Naive thymus-derived CD8-positive, alpha-beta T cell (primary cell): ENCODE data around the gene SPATA3. TPM values are rescaled to one million over a fixed set of nuclear protein-coding genes. Genes with fewer than 3 reads are reported as not detected.
"Not testable (repeated sequence)": the region's sequence is repeated elsewhere in the genome, so short reads cannot be mapped to it uniquely, and the experiment has no call there.

ENCODE experiments used
- ATAC-seq, 2 donors: fragments of 150-1000 bp; cut with Tn5 transposase in 1 of 2; sonication (Bioruptor Pico), chemical (Tn5 transposase) in 1 of 2; 1 replicate in 1 of 2; 2 replicates in 1 of 2; pipeline ENCODE4 v1.10.0; 2021; ENCODE audit warnings: mild to moderate bottlenecking in 2 of 2, moderate library complexity in 2 of 2
- POLR2A ChIA-PET: fragments of 350-600 bp; sonication (Branson Sonifier 250); formaldehyde crosslinking; loops from one replicate; lab custom pipeline; 2021; ENCODE audit warnings: antibody characterized with exemption; lab: Charles Lee
- DNase-seq, 10 donors: peaks; one replicate each; pipeline versions ENCODE4 v3.0.0 to v3.0.0-alpha.2; 2020 to 2022
- H3K27ac Mint-ChIP-seq, 10 donors: one replicate each; pipeline ENCODE4 v1.8.0; 2020 to 2022; ENCODE audit warnings: mild to moderate bottlenecking in 10 of 10, mixed read lengths in 10 of 10, moderate library complexity in 4 of 10, inconsistent platforms in 1 of 10
- H3K27me3 Mint-ChIP-seq, 5 donors: one replicate each; pipeline ENCODE4 v1.8.0; 2021 to 2022; ENCODE audit warnings: mixed read lengths in 5 of 5
- H3K36me3 Mint-ChIP-seq, 3 donors: one replicate each; pipeline ENCODE4 v1.8.0; 2020 to 2022; ENCODE audit warnings: mixed read lengths in 3 of 3, mild to moderate bottlenecking in 2 of 3, inconsistent platforms in 1 of 3
- H3K4me1 Mint-ChIP-seq, 4 donors: one replicate each; pipeline ENCODE4 v1.8.0; 2021 to 2022; ENCODE audit warnings: mixed read lengths in 4 of 4
- H3K4me3 Mint-ChIP-seq, 10 donors: one replicate each; pipeline ENCODE4 v1.8.0; 2020 to 2022; ENCODE audit warnings: mild to moderate bottlenecking in 10 of 10, mixed read lengths in 10 of 10, moderate library complexity in 6 of 10, inconsistent platforms in 1 of 10
- H3K9me3 Mint-ChIP-seq, 9 donors: one replicate each; pipeline ENCODE4 v1.8.0; 2020 to 2022; ENCODE audit warnings: mixed read lengths in 9 of 9, mild to moderate bottlenecking in 3 of 9, inconsistent platforms in 1 of 9, moderate library complexity in 1 of 9
- polyA plus RNA-seq, 3 donors: library from polyadenylated mRNA; unstranded; fragments of 300-500 nt; fragmentation: Illumina TruSeq; gene quantifications; one replicate each; pipeline ENCODE4 v1.2.3, GENCODE V29; 2021
- total RNA-seq, 8 experiments: library from RNA in 2 of 8; stranded (reverse) in 2 of 8; gene quantifications; one replicate each; pipeline ENCODE4 v1.2.3 and lab custom pipeline; 2021 to 2026

Gene SPATA3
- total and polyA plus RNA-seq, 5 experiments from 2014 or later = not detected

DNA sequence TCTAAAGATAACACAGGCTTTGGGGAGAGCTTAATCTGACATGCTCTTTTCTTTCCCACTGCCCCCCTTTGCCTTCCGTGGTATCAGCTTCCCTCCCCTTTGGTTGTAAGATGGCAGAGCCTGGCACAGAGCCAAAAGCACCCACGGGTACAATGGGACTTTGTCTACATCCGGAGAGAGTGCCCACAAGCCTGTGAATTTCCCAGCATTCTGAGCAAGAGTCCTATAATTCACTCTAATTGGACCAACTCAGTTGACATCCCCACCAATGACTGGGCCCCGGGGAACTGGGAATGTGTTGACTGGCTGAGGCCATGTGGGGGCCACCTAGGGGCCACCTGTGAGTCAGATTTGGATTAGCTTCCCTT, 21.3 kb downstream of the SPATA3 start:
- DNase-seq = no peak
- POLR2A ChIA-PET = interaction anchor here (0.9 kb wide), 1 partner anchor 235 kb away, joined by 5 read pairs; no protein-coding TSS in a partner anchor
- H3K27me3 Mint-ChIP-seq = peaks cover 5 to 21% (median 11%) of the 10 kb centered on the region in 5 donors
- no peak for ATAC-seq
- H3K27ac Mint-ChIP-seq = no peak overlapping the region
- peaks cover 0 to 4% (median under 1%) of the 10 kb centered on the region in 4 donors for H3K4me1 Mint-ChIP-seq
- H3K4me3 Mint-ChIP-seq = no peak overlapping the region
- peaks cover 0 to 6% (median 0%) of the 10 kb centered on the region in 3 donors for H3K36me3 Mint-ChIP-seq
- H3K9me3 Mint-ChIP-seq = no peaks in the 10 kb centered on the region

- Mint-ChIP-seq H3K4me3 (no peak overlapping the region), H3K36me3 (peaks cover 0 to 6% (median 0%) of the 10 kb centered on the region in 3 donors), H3K27ac (no peak overlapping the region), H3K27me3 (peaks cover 3 to 22% (median 8%) of the 10 kb centered on the region in 5 donors), H3K4me1 (peaks cover 0 to 4% (median under 1%) of the 10 kb centered on the region in 4 donors), H3K9me3 (no peaks in the 10 kb centered on the region)
- DNase-seq (no peak), ATAC-seq (no peak)
- POLR2A ChIA-PET = no interaction called here
Observed at GRCh38 chr2:231018184-231018583, 22.3 kb downstream of the SPATA3 start.

DNA sequence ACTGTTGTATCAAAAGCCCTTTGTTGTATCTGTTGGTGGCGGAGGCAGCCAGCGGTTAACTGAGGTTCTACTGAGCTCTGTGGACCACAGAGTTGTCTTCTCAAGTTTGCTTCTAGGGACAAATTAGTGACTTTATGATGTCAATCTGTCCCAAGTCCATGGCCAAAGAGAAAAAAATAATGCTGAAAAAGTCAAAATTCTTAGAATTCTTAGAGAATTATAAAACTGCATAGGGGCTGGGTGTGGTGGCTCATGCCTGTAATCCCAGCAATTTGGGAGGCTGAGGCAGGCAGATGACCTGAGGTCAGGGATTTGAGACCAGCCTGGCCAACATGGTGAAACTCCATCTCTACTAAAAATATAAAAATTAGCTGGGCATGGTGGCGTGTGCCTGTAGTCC, 29.1 kb downstream of the SPATA3 start:
- H3K27me3 Mint-ChIP-seq = peaks cover 4 to 11% (median 10%) of the 10 kb centered on the region in 5 donors
- H3K9me3 Mint-ChIP-seq, H3K27ac Mint-ChIP-seq, H3K4me3 Mint-ChIP-seq, H3K36me3 Mint-ChIP-seq, H3K4me1 Mint-ChIP-seq, POLR2A ChIA-PET, ATAC-seq, DNase-seq: not testable (repeated sequence)

DNA sequence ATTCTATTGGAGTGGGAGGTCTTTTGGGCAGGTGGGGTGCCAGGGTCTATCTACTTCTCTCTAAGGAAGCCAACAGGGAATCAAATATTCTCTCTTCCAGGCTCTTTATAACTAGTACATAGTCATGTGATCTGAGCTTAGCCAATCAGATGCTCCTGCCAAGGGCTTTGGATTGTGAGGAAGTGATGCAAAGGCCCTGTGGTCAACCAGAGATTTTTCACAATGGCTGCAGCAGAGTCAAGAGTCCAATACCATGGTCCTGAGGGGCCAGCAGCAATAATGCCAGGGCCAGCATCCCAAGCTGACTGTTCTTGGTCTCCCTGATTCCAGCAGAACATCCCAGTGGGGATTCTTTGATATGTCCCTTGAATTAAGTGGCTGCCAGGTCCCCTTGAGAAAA, 33.0 kb downstream of the SPATA3 start:
- DNase-seq = no peak
- Mint-ChIP-seq H3K4me3 (no peak overlapping the region), H3K4me1 (no peaks in the 10 kb centered on the region), H3K27ac (no peak overlapping the region), H3K27me3 (peaks cover 1 to 21% (median 16%) of the 10 kb centered on the region in 5 donors), H3K36me3 (peaks cover 0 to 2% (median 0%) of the 10 kb centered on the region in 3 donors), H3K9me3 (no peaks in the 10 kb centered on the region)
- ATAC-seq = no peak
- POLR2A ChIA-PET = no interaction called here

DNA sequence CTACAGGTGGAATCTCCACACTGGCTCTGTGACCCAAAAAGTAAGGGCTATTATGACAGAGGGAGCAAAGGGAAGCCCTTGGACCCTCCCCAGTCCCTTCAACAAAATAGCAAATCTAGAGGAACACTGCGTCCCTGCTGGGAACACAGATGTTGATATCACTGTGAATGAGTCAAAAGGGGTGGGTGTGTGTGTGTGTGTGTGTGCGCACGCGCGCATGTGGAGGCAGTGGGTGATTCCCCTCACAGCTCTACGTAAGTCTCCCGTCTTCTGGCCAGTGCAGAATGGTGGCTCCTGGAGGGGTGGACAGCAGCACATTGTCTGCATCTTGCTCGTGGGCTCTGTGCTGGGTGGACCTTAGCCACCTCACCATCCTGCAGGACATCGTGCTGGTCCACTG, 33.6 kb downstream of the SPATA3 start:
- Mint-ChIP-seq H3K9me3 (no peaks in the 10 kb centered on the region), H3K27ac (no peak overlapping the region), H3K4me3 (no peak overlapping the region), H3K4me1 (peaks cover 0 to 3% (median 0%) of the 10 kb centered on the region in 4 donors), H3K36me3 (peaks cover 0 to 2% (median 0%) of the 10 kb centered on the region in 3 donors), H3K27me3 (peaks cover 1 to 24% (median 21%) of the 10 kb centered on the region in 5 donors)
- POLR2A ChIA-PET = no interaction called here
- ATAC-seq = no peak
- no peak for DNase-seq

GRCh38 chr2:231030725-231031124, 34.8 kb downstream of the SPATA3 start:
- ATAC-seq = no peak
- peaks cover 5 to 34% (median 26%) of the 10 kb centered on the region in 5 donors for H3K27me3 Mint-ChIP-seq
- no peak overlapping the region for H3K27ac Mint-ChIP-seq
- peaks cover 0 to 2% (median 0%) of the 10 kb centered on the region in 3 donors for H3K36me3 Mint-ChIP-seq
- POLR2A ChIA-PET = interaction anchor here (1.2 kb wide), 1 partner anchor 8 kb away, joined by 4 read pairs; no protein-coding TSS in a partner anchor
- H3K9me3 Mint-ChIP-seq = no peaks in the 10 kb centered on the region
- peaks cover 0 to 4% (median 0%) of the 10 kb centered on the region in 4 donors for H3K4me1 Mint-ChIP-seq
- no peak overlapping the region for H3K4me3 Mint-ChIP-seq
- DNase-seq = no peak

DNA sequence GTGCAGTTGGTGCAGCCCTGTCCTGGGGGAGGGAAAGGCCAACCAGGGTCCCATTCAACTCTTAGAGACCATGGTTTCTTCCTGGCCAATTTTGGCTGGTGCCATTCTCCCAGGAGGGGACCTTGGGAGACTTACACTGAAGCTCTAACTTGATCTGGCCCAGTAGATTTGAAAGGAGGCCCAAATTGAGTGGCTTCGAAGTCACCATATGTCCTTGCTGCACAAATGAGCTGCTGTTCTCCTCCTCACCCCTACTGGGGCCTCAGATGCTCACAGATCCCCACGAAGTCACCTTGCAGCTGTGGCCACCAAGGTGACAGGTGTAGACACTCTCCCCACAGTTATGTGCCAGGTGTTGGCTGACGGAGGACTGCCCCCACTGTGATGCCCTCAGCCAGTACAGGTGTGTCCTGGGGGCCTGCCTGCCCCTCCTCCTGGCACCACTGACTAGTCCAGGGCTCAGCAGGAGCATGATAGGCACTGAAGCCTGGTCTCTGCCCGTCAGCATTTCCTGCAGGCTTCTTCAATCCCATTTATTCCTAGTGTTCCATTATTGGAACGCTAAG, 36.7 kb downstream of the SPATA3 start:
- peaks cover 11 to 48% (median 38%) of the 10 kb centered on the region in 5 donors for H3K27me3 Mint-ChIP-seq
- no peaks in the 10 kb centered on the region for H3K9me3 Mint-ChIP-seq
- H3K27ac Mint-ChIP-seq = no peak overlapping the region
- ATAC-seq = no peak
- no peak overlapping the region for H3K4me3 Mint-ChIP-seq
- POLR2A ChIA-PET = no interaction called here
- H3K36me3 Mint-ChIP-seq = peaks cover 0 to 2% (median 0%) of the 10 kb centered on the region in 3 donors
- H3K4me1 Mint-ChIP-seq = peaks cover 0 to 6% (median under 1%) of the 10 kb centered on the region in 4 donors
- no peak for DNase-seq

GRCh38 chr2:231033147-231034132, 37.5 kb downstream of the SPATA3 start:
- no peak overlapping the region for H3K4me3 Mint-ChIP-seq
- no peak overlapping the region for H3K27ac Mint-ChIP-seq
- POLR2A ChIA-PET = no interaction called here
- H3K36me3 Mint-ChIP-seq = peaks cover 0 to 2% (median 0%) of the 10 kb centered on the region in 3 donors
- peaks cover 11 to 55% (median 39%) of the 10 kb centered on the region in 5 donors for H3K27me3 Mint-ChIP-seq
- no peaks in the 10 kb centered on the region for H3K9me3 Mint-ChIP-seq
- ATAC-seq = no peak
- DNase-seq = no peak
- peaks cover under 1 to 9% (median 4%) of the 10 kb centered on the region in 4 donors for H3K4me1 Mint-ChIP-seq

DNA sequence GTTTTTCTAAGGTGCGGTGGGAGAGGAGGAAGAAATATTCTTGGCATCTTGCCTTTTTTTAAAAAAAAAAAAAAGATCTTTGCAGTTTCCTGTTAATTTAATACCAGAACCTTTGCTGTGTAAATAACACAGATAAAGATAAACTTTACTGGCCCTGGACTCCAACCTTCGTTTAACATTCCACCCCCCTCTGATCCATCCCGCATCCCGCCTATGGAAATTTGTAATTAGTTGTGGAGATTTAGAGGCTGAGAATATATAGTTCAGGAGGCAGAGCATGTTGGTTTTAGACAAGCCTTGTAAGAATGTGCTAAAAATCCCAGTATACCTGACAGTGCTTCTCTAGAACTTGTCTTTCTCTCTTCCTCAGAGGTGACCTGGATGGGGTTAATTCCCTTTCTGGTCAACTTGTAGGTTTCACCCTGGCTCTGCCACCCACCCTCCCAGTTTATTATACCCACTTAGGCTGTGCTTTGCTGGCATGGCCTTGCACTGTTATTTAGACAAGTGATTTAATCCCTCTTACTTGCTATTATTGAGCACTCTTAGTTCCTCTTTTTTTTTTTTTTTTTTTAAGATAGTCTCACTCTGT, 38.5 kb downstream of the SPATA3 start:
- ATAC-seq (no peak), DNase-seq (no peak)
- no peak overlapping the region for H3K4me3 Mint-ChIP-seq
- H3K4me1 Mint-ChIP-seq = peaks cover 2 to 11% (median 7%) of the 10 kb centered on the region in 4 donors
- H3K9me3 Mint-ChIP-seq = no peaks in the 10 kb centered on the region
- no peaks in the 10 kb centered on the region for H3K36me3 Mint-ChIP-seq
- POLR2A ChIA-PET = no interaction called here
- H3K27me3 Mint-ChIP-seq = peaks cover 15 to 65% (median 47%) of the 10 kb centered on the region in 5 donors
- no peak overlapping the region for H3K27ac Mint-ChIP-seq

DNA sequence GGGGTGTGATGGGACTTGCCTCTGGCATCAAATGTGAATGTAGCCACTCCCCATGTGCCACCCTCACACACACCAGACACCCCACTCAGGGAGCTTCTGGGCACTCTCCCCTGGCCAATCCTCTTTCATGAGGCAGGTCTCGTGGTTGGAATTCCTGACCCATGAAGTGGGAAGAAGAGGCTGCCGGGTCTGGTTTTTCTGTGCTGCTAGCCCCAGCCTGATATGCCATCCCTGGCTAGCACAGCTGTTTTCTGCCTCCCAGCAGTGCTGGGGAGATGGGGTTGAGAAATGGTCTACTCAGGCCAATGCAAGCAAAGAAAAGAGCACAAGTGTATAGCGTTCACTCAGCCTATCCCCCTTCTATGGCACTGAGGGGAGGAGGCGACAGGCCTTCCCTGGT, 40.2 kb downstream of the SPATA3 start:
- DNase-seq = no peak
- H3K4me3 Mint-ChIP-seq = peak overlapping the region in 2 of 10 donors; percentile 16 to 29
- peaks cover 2 to 11% (median 7%) of the 10 kb centered on the region in 4 donors for H3K4me1 Mint-ChIP-seq
- H3K36me3 Mint-ChIP-seq = no peaks in the 10 kb centered on the region
- no peak overlapping the region for H3K27ac Mint-ChIP-seq
- POLR2A ChIA-PET = no interaction called here
- no peak for ATAC-seq
- H3K9me3 Mint-ChIP-seq = no peaks in the 10 kb centered on the region
- peaks cover 23 to 82% (median 53%) of the 10 kb centered on the region in 5 donors for H3K27me3 Mint-ChIP-seq

DNA sequence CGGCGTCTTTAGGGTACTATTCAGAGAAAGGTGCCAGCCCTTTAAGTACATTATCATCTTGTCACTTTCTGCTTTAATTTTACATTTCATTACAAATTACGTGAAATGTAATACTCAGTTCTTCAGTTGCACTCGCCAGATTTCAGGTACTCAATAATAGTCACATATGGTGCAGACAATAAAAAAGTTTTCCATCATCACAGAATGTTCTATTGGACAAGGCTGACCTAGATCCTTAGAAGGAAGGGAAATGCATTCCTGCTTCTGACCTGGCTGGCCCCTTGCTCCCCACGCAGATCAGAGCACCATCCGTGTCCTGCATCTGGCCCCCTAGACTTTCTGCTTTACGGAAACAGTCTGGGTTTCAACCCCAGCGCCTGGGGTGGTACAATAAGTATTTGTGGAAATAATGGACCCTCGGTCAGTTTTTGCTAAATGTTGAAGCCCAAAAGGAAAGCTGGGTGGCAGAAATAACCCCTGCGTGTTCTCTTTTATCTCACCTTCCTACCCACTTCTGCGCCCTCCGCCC, 40.7 kb downstream of the SPATA3 start:
- POLR2A ChIA-PET = no interaction called here
- DNase-seq (no peak), ATAC-seq (no peak)
- H3K4me3 Mint-ChIP-seq = peak overlapping the region in 9 of 10 donors; percentile 3 to 50 (median 29)
- H3K27me3 Mint-ChIP-seq = peaks cover 27 to 87% (median 57%) of the 10 kb centered on the region in 5 donors
- no peaks in the 10 kb centered on the region for H3K9me3 Mint-ChIP-seq
- no peaks in the 10 kb centered on the region for H3K36me3 Mint-ChIP-seq
- H3K4me1 Mint-ChIP-seq = peaks cover 2 to 11% (median 7%) of the 10 kb centered on the region in 4 donors
- H3K27ac Mint-ChIP-seq = no peak overlapping the region

GRCh38 chr2:231037202-231037730, 41.3 kb downstream of the SPATA3 start, which contains the start of gene C2orf72:
Gene C2orf72, plus strand, starts transcription at chr2:231037523. Its CDS starts 43 bp downstream, at chr2:231037566.
- H3K9me3 Mint-ChIP-seq = no peaks in the 10 kb centered on the region
- H3K4me1 Mint-ChIP-seq = peaks cover 2 to 11% (median 7%) of the 10 kb centered on the region in 4 donors
- peaks cover 30 to 90% (median 63%) of the 10 kb centered on the region in 5 donors for H3K27me3 Mint-ChIP-seq
- ATAC-seq (peak; percentile 38 to 53), DNase-seq (no peak)
- peak within 1 kb of the TSS in 1 of 10 donors; percentile 53 for H3K27ac Mint-ChIP-seq
- no peaks in the 10 kb centered on the region for H3K36me3 Mint-ChIP-seq
- POLR2A ChIA-PET = no interaction called here
- peak within 1 kb of the TSS; percentile 38 to 82 (median 62) for H3K4me3 Mint-ChIP-seq
